Loucy (cell line): Measurements from ENCODE around the gene ETNPPL.
"Not testable (repeated sequence)": the region's sequence is repeated elsewhere in the genome, so short reads cannot be mapped to it uniquely, and the experiment has no call there.

Source experiments
- H2AFZ ChIP-seq: fragments of 200-600 bp; sonication (generic); 2 replicates; pipeline ENCODE4 v1.6.0; 2016; ENCODE audit warnings: antibody characterized with exemption, mild to moderate bottlenecking, low read length, moderate library complexity
- H3F3A ChIP-seq: fragments of 200-600 bp; 2 replicates; pipeline ENCODE4 v1.6.0; 2016; ENCODE audit warnings: antibody characterized with exemption, low read depth, mild to moderate bottlenecking
- H3K27me3 ChIP-seq: fragments of 200-600 bp; sonication (generic); 2 replicates; pipeline ENCODE4 v1.6.1; 2014; ENCODE audit warnings: low read length, mild to moderate bottlenecking; ENCODE audit not compliant: insufficient read depth, poor library complexity, severe bottlenecking
- H3K36me3 ChIP-seq: fragments of 200-600 bp; sonication (generic); 2 replicates; pipeline ENCODE4 v1.6.1; 2016; ENCODE audit warnings: low read length; ENCODE audit not compliant: insufficient read depth
- H3K4me1 ChIP-seq: fragments of 200-600 bp; sonication (generic); 2 replicates; pipeline ENCODE4 v1.5.1; 2014; ENCODE audit warnings: low read length, mild to moderate bottlenecking; ENCODE audit not compliant: insufficient read depth, poor library complexity, severe bottlenecking
- H3K4me2 ChIP-seq: fragments of 200-600 bp; sonication (generic); 2 replicates; pipeline ENCODE4 v1.6.0; 2014; ENCODE audit warnings: antibody characterized with exemption, low read length, low read depth, mild to moderate bottlenecking; ENCODE audit not compliant: poor library complexity, severe bottlenecking
- H3K4me3 ChIP-seq: fragments of 200-600 bp; sonication (generic); 2 replicates; pipeline ENCODE4 v1.5.1; 2014; ENCODE audit warnings: low read length, mild to moderate bottlenecking, mixed read lengths; ENCODE audit not compliant: poor library complexity, severe bottlenecking
- H3K79me2 ChIP-seq: fragments of 200-600 bp; sonication (generic); 2 replicates; pipeline ENCODE4 v1.6.1; 2014; ENCODE audit warnings: low read length; ENCODE audit not compliant: insufficient read depth
- H3K9ac ChIP-seq: fragments of 200-600 bp; sonication (generic); 2 replicates; pipeline ENCODE4 v1.6.0; 2014; ENCODE audit warnings: mild to moderate bottlenecking, low read depth, low read length, moderate library complexity; ENCODE audit not compliant: poor library complexity, severe bottlenecking
- H3K9me2 ChIP-seq: fragments of 200-600 bp; sonication (generic); replicated peaks from 2 replicates; pipeline ENCODE4 v1.6.1; 2016; ENCODE audit warnings: low read depth, low read length, mixed read lengths
- H3K9me3 ChIP-seq: fragments of 200-600 bp; sonication (generic); 2 replicates; pipeline ENCODE4 v1.6.1; 2014; ENCODE audit warnings: mild to moderate bottlenecking, antibody characterized with exemption, low read length, low read depth; ENCODE audit not compliant: insufficient read depth
- H4K20me1 ChIP-seq: fragments of 200-600 bp; sonication (generic); 2 replicates; pipeline ENCODE4 v1.6.0; 2014; ENCODE audit warnings: antibody characterized with exemption, low read length, mild to moderate bottlenecking; ENCODE audit not compliant: insufficient read depth, poor library complexity, severe bottlenecking
- EZH2phosphoT487 ChIP-seq: fragments of 200-600 bp; IDR thresholded peaks from 2 replicates; pipeline ENCODE4 v1.6.1; 2018; ENCODE audit warnings: antibody characterized with exemption, mild to moderate bottlenecking, moderate library complexity, borderline replicate concordance
- TF ChIP-seq, protein P1 (sequence below): fragments of 200-600 bp; sonication (generic); conservative IDR thresholded peaks from 2 replicates; pipeline ENCODE4 v1.5.1; 2014; ENCODE audit warnings: mild to moderate bottlenecking, antibody characterized with exemption, low read length

The ETNPPL gene

DNA sequence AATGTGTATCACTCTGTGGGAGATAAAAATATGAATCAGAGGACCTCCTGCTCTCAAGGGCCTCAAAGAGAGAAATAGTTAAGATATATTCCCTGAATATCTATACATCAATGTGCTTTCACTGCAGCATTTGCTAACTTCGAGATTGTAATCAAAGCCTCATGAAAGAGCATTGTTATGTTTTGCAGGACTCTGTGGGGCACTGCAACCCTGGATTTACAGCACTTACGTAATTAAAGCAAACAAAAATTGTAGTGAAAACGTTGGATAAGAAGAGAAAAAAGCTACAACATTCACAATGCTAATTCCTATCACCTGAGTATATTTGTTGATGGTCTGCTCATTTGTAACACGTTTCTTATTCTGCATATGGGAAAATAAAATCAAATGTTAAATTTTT lies 48.0 kb downstream of the ETNPPL start:
- Histone ChIP-seq H3K27me3 (no peaks in the 10 kb centered on the region), H3K4me1 (no peaks in the 10 kb centered on the region), H3K4me3 (no peak overlapping the region), H3K9me2 (no peaks in the 10 kb centered on the region), H3K36me3 (no peaks in the 10 kb centered on the region), H3K79me2 (no peaks in the 10 kb centered on the region), H3F3A (no peaks in the 10 kb centered on the region), H2AFZ (no peak overlapping the region), H4K20me1 (no peaks in the 10 kb centered on the region), H3K4me2 (no peak overlapping the region), H3K9me3 (no peaks in the 10 kb centered on the region), H3K9ac (no peak overlapping the region)
- TF ChIP-seq, protein P1, sequence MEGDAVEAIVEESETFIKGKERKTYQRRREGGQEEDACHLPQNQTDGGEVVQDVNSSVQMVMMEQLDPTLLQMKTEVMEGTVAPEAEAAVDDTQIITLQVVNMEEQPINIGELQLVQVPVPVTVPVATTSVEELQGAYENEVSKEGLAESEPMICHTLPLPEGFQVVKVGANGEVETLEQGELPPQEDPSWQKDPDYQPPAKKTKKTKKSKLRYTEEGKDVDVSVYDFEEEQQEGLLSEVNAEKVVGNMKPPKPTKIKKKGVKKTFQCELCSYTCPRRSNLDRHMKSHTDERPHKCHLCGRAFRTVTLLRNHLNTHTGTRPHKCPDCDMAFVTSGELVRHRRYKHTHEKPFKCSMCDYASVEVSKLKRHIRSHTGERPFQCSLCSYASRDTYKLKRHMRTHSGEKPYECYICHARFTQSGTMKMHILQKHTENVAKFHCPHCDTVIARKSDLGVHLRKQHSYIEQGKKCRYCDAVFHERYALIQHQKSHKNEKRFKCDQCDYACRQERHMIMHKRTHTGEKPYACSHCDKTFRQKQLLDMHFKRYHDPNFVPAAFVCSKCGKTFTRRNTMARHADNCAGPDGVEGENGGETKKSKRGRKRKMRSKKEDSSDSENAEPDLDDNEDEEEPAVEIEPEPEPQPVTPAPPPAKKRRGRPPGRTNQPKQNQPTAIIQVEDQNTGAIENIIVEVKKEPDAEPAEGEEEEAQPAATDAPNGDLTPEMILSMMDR: no peak
- TF ChIP-seq EZH2phosphoT487: no peak

DNA sequence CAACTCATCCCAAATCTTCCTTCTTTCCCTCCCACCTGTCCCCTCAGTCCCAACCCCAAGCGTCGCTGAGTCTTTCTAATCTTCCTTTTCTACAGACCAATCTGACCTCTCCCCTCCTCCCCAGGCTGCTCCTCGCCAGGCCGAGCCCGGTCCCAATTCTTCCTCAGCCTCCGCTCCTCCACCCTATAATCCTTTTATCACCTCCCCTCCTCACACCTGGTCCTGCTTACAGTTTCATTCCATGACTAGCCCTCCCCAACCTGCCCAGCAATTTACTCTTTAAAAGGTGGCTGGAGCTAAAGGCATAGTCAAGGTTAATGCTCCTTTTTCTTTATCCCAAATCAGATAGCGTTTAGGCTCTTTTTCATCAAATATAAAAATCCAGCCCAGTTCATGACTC lies 52.3 kb downstream of the ETNPPL start:
- H3K79me2 ChIP-seq, H3K4me2 ChIP-seq, H3K9me3 ChIP-seq, H4K20me1 ChIP-seq, H3K4me3 ChIP-seq, H3K4me1 ChIP-seq, H2AFZ ChIP-seq, H3K9ac ChIP-seq, H3K9me2 ChIP-seq, H3K36me3 ChIP-seq, H3F3A ChIP-seq, H3K27me3 ChIP-seq: not testable (repeated sequence)

DNA sequence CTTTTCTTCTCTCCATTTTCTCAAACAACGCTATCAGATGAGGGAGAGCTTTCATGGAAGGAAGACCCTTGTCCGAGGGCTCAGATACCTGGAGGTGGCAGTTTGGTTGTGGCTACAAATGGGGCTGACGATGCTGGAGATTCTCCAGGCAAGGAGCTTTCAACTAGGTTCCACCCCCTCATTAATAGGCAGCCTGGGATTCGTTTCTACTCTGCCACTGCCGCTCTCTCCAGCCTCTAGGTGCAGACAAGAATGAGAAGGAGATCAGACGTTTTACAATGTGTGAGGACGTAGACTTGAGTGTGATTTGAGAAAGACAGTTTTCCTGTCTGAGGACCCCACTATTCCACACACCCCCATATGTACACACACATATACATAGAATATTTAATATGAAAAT lies 53.1 kb downstream of the ETNPPL start:
- H3K79me2 ChIP-seq: no peaks in the 10 kb centered on the region
- no peaks in the 10 kb centered on the region for H3K36me3 ChIP-seq
- H3K9me2 ChIP-seq: no peaks in the 10 kb centered on the region
- no peaks in the 10 kb centered on the region for H4K20me1 ChIP-seq
- no peak overlapping the region for H3K4me3 ChIP-seq
- H3K9me3 ChIP-seq: no peaks in the 10 kb centered on the region
- no peak for TF ChIP-seq EZH2phosphoT487
- TF ChIP-seq, protein P1: no peak
- no peak overlapping the region for H2AFZ ChIP-seq
- no peak overlapping the region for H3K4me2 ChIP-seq
- no peaks in the 10 kb centered on the region for H3K27me3 ChIP-seq
- H3F3A ChIP-seq: no peaks in the 10 kb centered on the region
- no peak overlapping the region for H3K9ac ChIP-seq
- no peaks in the 10 kb centered on the region for H3K4me1 ChIP-seq

DNA sequence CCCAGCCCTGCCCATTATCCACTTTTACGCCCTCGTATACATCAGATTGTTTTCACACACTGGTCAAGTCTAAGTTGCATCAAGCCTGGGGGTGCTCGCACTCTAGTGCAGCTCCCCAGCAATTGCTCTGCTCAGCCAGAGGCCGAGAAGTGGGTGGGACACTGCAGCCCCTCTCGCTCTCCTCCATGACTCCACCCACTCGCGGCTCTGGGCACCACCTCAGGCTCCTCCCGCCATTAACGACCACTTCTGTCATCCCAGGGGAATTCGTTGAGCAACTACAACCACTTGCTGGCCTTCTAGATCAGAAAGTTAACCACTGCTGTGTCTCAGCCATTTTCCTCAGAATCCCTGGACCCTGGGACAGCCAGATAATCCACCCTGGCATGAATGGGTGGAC lies 53.6 kb downstream of the ETNPPL start:
- no peak overlapping the region for H2AFZ ChIP-seq
- no peaks in the 10 kb centered on the region for H3K27me3 ChIP-seq
- no peak overlapping the region for H3K9ac ChIP-seq
- H3K4me1 ChIP-seq: no peaks in the 10 kb centered on the region
- H3K9me3 ChIP-seq: no peaks in the 10 kb centered on the region
- no peaks in the 10 kb centered on the region for H3K9me2 ChIP-seq
- H3F3A ChIP-seq: no peaks in the 10 kb centered on the region
- H3K4me3 ChIP-seq: no peak overlapping the region
- no peaks in the 10 kb centered on the region for H3K79me2 ChIP-seq
- H3K36me3 ChIP-seq: no peaks in the 10 kb centered on the region
- no peak overlapping the region for H3K4me2 ChIP-seq
- no peaks in the 10 kb centered on the region for H4K20me1 ChIP-seq
- TF ChIP-seq, protein P1: no peak
- no peak for TF ChIP-seq EZH2phosphoT487
